ENCODE measurements around the gene SLC25A47. TPM values are rescaled to one million over a fixed set of nuclear protein-coding genes. Genes with fewer than 3 reads are reported as not detected.

Gene SLC25A47
- total RNA-seq, 2 experiments from 2014 or later = not detected

Other genes with a start within 250 kb of the SLC25A47 start
- gene DEGS2, start 163.7 kb upstream of the SLC25A47 start, total RNA-seq = 1 to 10 TPM in 1 of 2 experiments, under 1 TPM in 1; 0.23 to 1.3 TPM
- 100 to 1,000 TPM; 108 to 109 TPM for gene YY1, start 84.2 kb upstream of the SLC25A47 start, total RNA-seq
- gene SLC25A29, start 16.9 kb upstream of the SLC25A47 start, total RNA-seq = 10 to 100 TPM; 13.5 to 14.0 TPM
- gene WDR25, start 53.1 kb downstream of the SLC25A47 start, total RNA-seq = 1 to 10 TPM; 7.7 to 8.7 TPM